Large intestine (tissue), 3 donors: ENCODE data around the gene FADS6. TPM values are rescaled to one million over a fixed set of nuclear protein-coding genes. Genes with fewer than 3 reads are reported as not detected.

Experiments
- DNase-seq, 2 donors: peaks; one replicate each; pipeline versions ENCODE4 v3.0.0 to v3.0.0-alpha.2; 2013
- H3K27ac ChIP-seq: one replicate; pipeline ENCODE4 v1.5.1; 2013; ENCODE audit warnings: low read length
- H3K27me3 ChIP-seq: 2 replicates; pipeline ENCODE4 v1.6.1; 2013; ENCODE audit warnings: low read length; ENCODE audit not compliant: control insufficient read depth, insufficient read depth
- H3K36me3 ChIP-seq: 2 replicates; pipeline ENCODE4 v1.6.1; 2013; ENCODE audit warnings: low read length; ENCODE audit not compliant: control insufficient read depth, insufficient read depth
- H3K4me1 ChIP-seq: one replicate; pipeline ENCODE4 v1.6.1; 2013; ENCODE audit warnings: low read length; ENCODE audit not compliant: control insufficient read depth, insufficient read depth
- H3K4me3 ChIP-seq: one replicate; pipeline ENCODE4 v1.5.1; 2013; ENCODE audit warnings: low read length
- H3K9me3 ChIP-seq: one replicate; pipeline ENCODE4 v1.6.1; 2013; ENCODE audit warnings: mild to moderate bottlenecking, low read depth, low read length, moderate library complexity; ENCODE audit not compliant: control insufficient read depth
- WGBS: methylation state at CpG from one replicate; pipeline ENCODE4 v1.1.5; 2013; ENCODE audit warnings: low lambda C conversion rate; ENCODE audit not compliant: insufficient coverage; 5-methylcytosine and 5-hydroxymethylcytosine counted together
- polyA plus RNA-seq: library from polyadenylated mRNA; unstranded; fragments of 120-200 nt; gene quantifications from one replicate; pipeline ENCODE4 v1.2.1, GENCODE V29; 2013

FADS6 gene
- polyA plus RNA-seq, 1 donor = 14.5 TPM

- no peak overlapping the region for H3K4me3 ChIP-seq
- H3K27me3 ChIP-seq = peaks cover 60% of the 10 kb centered on the region
- DNase-seq = no peak
- no peaks in the 10 kb centered on the region for H3K36me3 ChIP-seq
- no peak overlapping the region for H3K27ac ChIP-seq
- H3K4me1 ChIP-seq = peaks cover 20% of the 10 kb centered on the region
- WGBS = no CpG with 5 or more reads among the region's 96 CpGs
- H3K9me3 ChIP-seq = peaks cover 11% of the 10 kb centered on the region
These were observed 32.4 kb downstream of the FADS6 start for GRCh38 chr17:74860872-74861661.

GRCh38 chr17:74860229-74860871 lies 33.1 kb downstream of the FADS6 start:
- DNase-seq = no peak
- no CpG with 5 or more reads among the region's 44 CpGs for WGBS
- H3K9me3 ChIP-seq = peaks cover 11% of the 10 kb centered on the region
- no peak overlapping the region for H3K27ac ChIP-seq
- peaks cover 20% of the 10 kb centered on the region for H3K4me1 ChIP-seq
- H3K4me3 ChIP-seq = no peak overlapping the region
- no peaks in the 10 kb centered on the region for H3K36me3 ChIP-seq
- H3K27me3 ChIP-seq = peaks cover 67% of the 10 kb centered on the region

GRCh38 chr17:74859459-74860228 lies 33.8 kb downstream of the FADS6 start, which contains the start of gene GRIN2C:
TSS of gene GRIN2C (minus strand) at chr17:74859885. CDS start at chr17:74855092, 4,793 bp downstream.
- Histone ChIP-seq H3K4me3 (no peak within 1 kb of the TSS), H3K9me3 (peaks cover 11% of the 10 kb centered on the region), H3K4me1 (peaks cover 20% of the 10 kb centered on the region), H3K27me3 (peaks cover 74% of the 10 kb centered on the region), H3K27ac (no peak within 1 kb of the TSS), H3K36me3 (no peaks in the 10 kb centered on the region)
- DNase-seq = no peak
- WGBS = no CpG with 5 or more reads among the region's 72 CpGs

- no peak overlapping the region for H3K27ac ChIP-seq
- no peaks in the 10 kb centered on the region for H3K36me3 ChIP-seq
- peaks cover 82% of the 10 kb centered on the region for H3K27me3 ChIP-seq
- H3K4me3 ChIP-seq = no peak overlapping the region
- H3K9me3 ChIP-seq = peaks cover 11% of the 10 kb centered on the region
- H3K4me1 ChIP-seq = peaks cover 20% of the 10 kb centered on the region
- WGBS = no CpG with 5 or more reads among the region's 12 CpGs
- no peak for DNase-seq
These were observed 34.6 kb downstream of the FADS6 start for GRCh38 chr17:74858672-74859458.

GRCh38 chr17:74857191-74857590 lies 36.2 kb downstream of the FADS6 start:
- peaks cover 14% of the 10 kb centered on the region for H3K9me3 ChIP-seq
- H3K27ac ChIP-seq = no peak overlapping the region
- peaks cover 92% of the 10 kb centered on the region for H3K27me3 ChIP-seq
- peaks cover 12% of the 10 kb centered on the region for H3K4me1 ChIP-seq
- no peak for DNase-seq
- H3K4me3 ChIP-seq = no peak overlapping the region
- WGBS = 57% methylated on average over 1 of the region's 4 CpGs
- H3K36me3 ChIP-seq = no peaks in the 10 kb centered on the region

- Histone ChIP-seq H3K9me3 (peaks cover 20% of the 10 kb centered on the region), H3K4me1 (peaks cover 9% of the 10 kb centered on the region), H3K4me3 (no peak overlapping the region), H3K36me3 (no peaks in the 10 kb centered on the region), H3K27me3 (peaks cover 94% of the 10 kb centered on the region), H3K27ac (no peak overlapping the region)
- no CpG with 5 or more reads among the region's 7 CpGs for WGBS
- no peak for DNase-seq
These were observed 37.3 kb downstream of the FADS6 start for GRCh38 chr17:74856112-74856511.

- Histone ChIP-seq H3K9me3 (peaks cover 12% of the 10 kb centered on the region), H3K27me3 (peaks cover 94% of the 10 kb centered on the region), H3K4me3 (no peak overlapping the region), H3K36me3 (no peaks in the 10 kb centered on the region), H3K4me1 (peaks cover 3% of the 10 kb centered on the region), H3K27ac (no peak overlapping the region)
- no CpG with 5 or more reads among the region's 4 CpGs for WGBS
- DNase-seq = no peak
These were observed 38.1 kb downstream of the FADS6 start for GRCh38 chr17:74855323-74855722.

- no peaks in the 10 kb centered on the region for H3K36me3 ChIP-seq
- no peak for DNase-seq
- peaks cover 3% of the 10 kb centered on the region for H3K4me1 ChIP-seq
- peaks cover 92% of the 10 kb centered on the region for H3K27me3 ChIP-seq
- WGBS = no CpG with 5 or more reads among the region's 17 CpGs
- H3K4me3 ChIP-seq = no peak overlapping the region
- no peak overlapping the region for H3K27ac ChIP-seq
- peaks cover 10% of the 10 kb centered on the region for H3K9me3 ChIP-seq
These were observed 38.6 kb downstream of the FADS6 start for GRCh38 chr17:74854792-74855191.

GRCh38 chr17:74853669-74854068 lies 39.8 kb downstream of the FADS6 start:
- no peak overlapping the region for H3K4me3 ChIP-seq
- no peak overlapping the region for H3K27ac ChIP-seq
- peaks cover 10% of the 10 kb centered on the region for H3K9me3 ChIP-seq
- H3K36me3 ChIP-seq = no peaks in the 10 kb centered on the region
- peaks cover 3% of the 10 kb centered on the region for H3K4me1 ChIP-seq
- H3K27me3 ChIP-seq = peaks cover 84% of the 10 kb centered on the region
- DNase-seq = no peak
- 67% methylated on average over 1 of the region's 8 CpGs for WGBS

- Histone ChIP-seq H3K27me3 (peaks cover 78% of the 10 kb centered on the region), H3K27ac (no peak overlapping the region), H3K4me1 (peaks cover 3% of the 10 kb centered on the region), H3K9me3 (peaks cover 10% of the 10 kb centered on the region), H3K4me3 (no peak overlapping the region), H3K36me3 (no peaks in the 10 kb centered on the region)
- no peak for DNase-seq
- whole genome bisulfite sequencing = 13% methylated on average over 1 of the region's 9 CpGs
These were observed 40.4 kb downstream of the FADS6 start for GRCh38 chr17:74853048-74853397.
